Raji (cell line): ENCODE data around the gene PPARA.

ENCODE experiments used
- POLR2A ChIP-seq: IDR thresholded peaks from 2 replicates; pipeline ENCODE4 v1.6.1; 2011; ENCODE audit warnings: low read depth, low read length, control low read depth; ENCODE audit not compliant: insufficient read depth

PPARA gene

GRCh38 chr22:46162771-46163556, 12.6 kb downstream of the PPARA start:
- TF ChIP-seq POLR2A = no peak

GRCh38 chr22:46163557-46163888, 13.2 kb downstream of the PPARA start:
- no peak for TF ChIP-seq POLR2A

- TF ChIP-seq POLR2A = no peak
Observed at GRCh38 chr22:46165977-46166376, 15.7 kb downstream of the PPARA start.

GRCh38 chr22:46169628-46170027, 19.3 kb downstream of the PPARA start:
- TF ChIP-seq POLR2A = no peak

GRCh38 chr22:46171940-46172339, 21.6 kb downstream of the PPARA start:
- no peak for TF ChIP-seq POLR2A

- no peak for TF ChIP-seq POLR2A
Observed at GRCh38 chr22:46172522-46173110, 22.3 kb downstream of the PPARA start.

- TF ChIP-seq POLR2A = no peak
Observed at GRCh38 chr22:46173152-46173551, 22.8 kb downstream of the PPARA start.

- TF ChIP-seq POLR2A = no peak
Observed at GRCh38 chr22:46175631-46176030, 25.3 kb downstream of the PPARA start.

- TF ChIP-seq POLR2A = no peak
Observed at GRCh38 chr22:46176508-46177003, 26.2 kb downstream of the PPARA start.

- no peak for TF ChIP-seq POLR2A
Observed at GRCh38 chr22:46178755-46179505, 28.6 kb downstream of the PPARA start.

- TF ChIP-seq POLR2A = no peak
Observed at GRCh38 chr22:46179748-46180147, 29.4 kb downstream of the PPARA start.

GRCh38 chr22:46180370-46181137, 30.2 kb downstream of the PPARA start:
- no peak for TF ChIP-seq POLR2A

GRCh38 chr22:46183733-46184132, 33.4 kb downstream of the PPARA start:
- TF ChIP-seq POLR2A = no peak

- TF ChIP-seq POLR2A = no peak
Observed at GRCh38 chr22:46185283-46185682, 35.0 kb downstream of the PPARA start.

GRCh38 chr22:46187862-46188261, 37.5 kb downstream of the PPARA start:
- no peak for TF ChIP-seq POLR2A

- no peak for TF ChIP-seq POLR2A
Observed at GRCh38 chr22:46192210-46192993, 42.1 kb downstream of the PPARA start.
